ENCODE data around the gene MAG.
A peak's percentile ranks its signal among the peaks of the same experiment; 100 is the strongest.
"Not testable (repeated sequence)": the region's sequence is repeated elsewhere in the genome, so short reads cannot be mapped to it uniquely, and the experiment has no call there.

The MAG gene

DNA sequence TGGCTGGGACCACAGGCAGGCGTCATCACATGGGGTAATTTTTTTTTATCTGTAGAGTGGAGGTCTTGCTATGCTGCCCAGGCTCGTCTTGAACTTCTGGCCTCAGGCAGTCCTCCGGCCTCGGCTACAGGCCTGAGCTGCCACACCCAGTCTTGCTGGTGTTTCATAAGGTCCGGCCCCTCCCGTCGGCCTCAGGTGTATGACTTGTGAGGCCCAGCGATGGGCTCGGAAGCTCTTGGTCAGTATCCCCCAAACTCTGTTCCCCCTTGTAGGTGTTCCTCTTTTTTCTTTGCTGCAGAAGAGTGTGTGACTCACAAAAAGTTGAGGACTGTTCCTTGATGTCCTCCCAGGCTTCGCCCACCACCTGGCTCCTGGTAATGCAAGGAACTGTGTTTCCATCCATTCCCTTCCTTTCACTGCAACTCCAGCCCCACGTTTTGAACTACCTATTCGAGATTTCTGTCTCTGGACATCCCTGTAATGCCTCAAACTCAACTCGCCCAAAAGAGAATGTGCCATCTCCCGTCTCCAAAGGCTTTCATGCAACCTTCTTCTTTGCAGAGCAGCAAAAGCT lies 18.2 kb upstream of the MAG start:
- H3K9ac ChIP-seq (ENCODE audit: low read length): no peak overlapping the region
- H3K27me3 ChIP-seq (ENCODE audit: control insufficient read depth, insufficient read depth, low read length): no peaks in the 10 kb centered on the region
- no peaks in the 10 kb centered on the region for H3K9me3 ChIP-seq (ENCODE audit: control insufficient read depth, insufficient read depth, low read depth, low read length)
- no peaks in the 10 kb centered on the region for H3K4me1 ChIP-seq (ENCODE audit: control insufficient read depth, insufficient read depth, low read length)
- H3K36me3 ChIP-seq (ENCODE audit: control insufficient read depth, insufficient read depth, low read length): peaks cover 77% of the 10 kb centered on the region
- H3K4me3 ChIP-seq (ENCODE audit: low read depth, low read length): no peak overlapping the region
- H3K27ac ChIP-seq (ENCODE audit: low read depth, low read length): no peak overlapping the region

DNA sequence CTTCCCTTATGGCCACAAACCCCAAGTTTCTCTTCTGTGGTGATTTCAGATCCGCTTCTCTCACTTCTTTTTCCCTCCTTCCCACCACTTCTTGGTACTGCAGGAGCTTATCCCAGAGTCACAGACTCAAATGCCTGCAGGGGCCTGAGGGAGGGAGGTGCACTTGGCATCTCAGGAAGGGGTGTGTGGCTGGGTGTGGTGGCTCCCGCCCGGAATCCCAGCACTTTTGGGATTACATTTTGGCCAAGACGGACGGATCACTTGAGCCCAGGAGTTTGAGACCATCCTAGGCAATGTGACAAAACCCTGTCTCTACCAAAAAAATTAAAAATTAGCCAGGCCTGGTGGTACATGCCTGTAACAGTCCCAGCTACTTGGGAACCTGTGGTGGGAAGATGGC lies 17.6 kb upstream of the MAG start:
- Histone ChIP-seq H3K36me3 (ENCODE audit: control insufficient read depth, insufficient read depth, low read length) (peaks cover 82% of the 10 kb centered on the region), H3K4me1 (ENCODE audit: control insufficient read depth, insufficient read depth, low read length) (no peaks in the 10 kb centered on the region), H3K9me3 (ENCODE audit: control insufficient read depth, insufficient read depth, low read depth, low read length) (no peaks in the 10 kb centered on the region), H3K27me3 (ENCODE audit: control insufficient read depth, insufficient read depth, low read length) (no peaks in the 10 kb centered on the region), H3K4me3 (ENCODE audit: low read depth, low read length) (no peak overlapping the region), H3K27ac (ENCODE audit: low read depth, low read length) (no peak overlapping the region), H3K9ac (ENCODE audit: low read length) (no peak overlapping the region)

DNA sequence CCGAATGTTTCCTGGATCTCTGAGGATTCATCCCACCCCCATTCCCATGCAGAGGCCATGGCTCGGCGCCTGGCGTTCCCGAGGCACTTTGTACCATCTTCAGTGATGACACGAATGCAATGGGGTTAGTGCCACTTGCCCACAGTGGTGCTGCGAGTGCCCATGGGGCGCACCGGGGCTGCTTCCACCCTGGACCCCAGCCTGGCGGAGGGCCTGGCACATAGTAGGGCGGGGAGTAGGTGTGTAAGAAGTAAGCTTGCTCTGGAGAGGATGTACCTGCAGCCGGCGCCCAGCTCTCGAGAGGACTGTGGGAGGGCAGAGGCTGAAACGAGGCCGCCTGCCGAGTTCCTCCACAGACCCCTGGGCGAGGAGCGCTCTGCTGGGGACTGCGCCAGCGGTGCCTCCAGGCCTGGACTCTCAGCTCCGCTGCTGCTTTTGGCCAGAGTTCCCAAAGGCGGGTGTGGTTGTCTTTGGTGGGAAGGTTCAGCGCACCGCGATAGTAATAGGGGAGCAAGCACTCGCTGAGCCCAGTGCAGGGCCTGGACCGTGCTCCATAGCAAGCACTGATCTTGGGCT lies 15.2 kb upstream of the MAG start:
- no peak overlapping the region for H3K4me3 ChIP-seq (ENCODE audit: low read depth, low read length)
- H3K9me3 ChIP-seq (ENCODE audit: control insufficient read depth, insufficient read depth, low read depth, low read length): no peaks in the 10 kb centered on the region
- no peaks in the 10 kb centered on the region for H3K4me1 ChIP-seq (ENCODE audit: control insufficient read depth, insufficient read depth, low read length)
- H3K36me3 ChIP-seq (ENCODE audit: control insufficient read depth, insufficient read depth, low read length): peaks cover 68% of the 10 kb centered on the region
- H3K9ac ChIP-seq (ENCODE audit: low read length): no peak overlapping the region
- H3K27ac ChIP-seq (ENCODE audit: low read depth, low read length): no peak overlapping the region; the same call in 1 of the 2 replicates
- H3K27me3 ChIP-seq (ENCODE audit: control insufficient read depth, insufficient read depth, low read length): no peaks in the 10 kb centered on the region

DNA sequence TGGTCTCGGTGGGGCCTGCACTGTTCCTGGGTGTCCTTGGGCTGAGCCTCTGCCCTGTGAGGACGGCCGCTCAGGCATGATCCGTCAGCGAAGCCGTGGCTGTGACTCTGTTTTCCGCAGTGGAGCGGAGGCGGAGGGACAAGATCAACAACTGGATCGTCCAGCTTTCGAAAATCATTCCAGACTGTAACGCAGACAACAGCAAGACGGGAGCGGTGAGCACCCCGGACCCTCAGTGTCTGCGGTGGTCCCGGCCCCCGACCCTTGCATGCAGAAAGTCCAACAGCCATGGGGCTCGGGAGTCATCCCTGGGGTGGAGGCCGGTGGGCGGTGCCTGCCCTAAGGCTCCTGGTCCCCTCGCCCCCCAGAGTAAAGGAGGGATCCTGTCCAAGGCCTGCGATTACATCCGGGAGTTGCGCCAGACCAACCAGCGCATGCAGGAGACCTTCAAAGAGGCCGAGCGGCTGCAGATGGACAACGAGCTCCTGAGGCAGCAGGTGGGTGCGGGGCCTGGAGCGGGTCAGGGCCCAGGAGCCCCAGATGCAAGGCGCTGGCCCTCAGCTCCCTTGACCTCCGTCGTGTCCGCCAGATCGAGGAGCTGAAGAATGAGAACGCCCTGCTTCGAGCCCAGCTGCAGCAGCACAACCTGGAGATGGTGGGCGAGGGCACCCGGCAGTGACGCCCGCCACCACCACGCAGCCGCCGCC lies 13.2 kb upstream of the MAG start:
- H3K36me3 ChIP-seq (ENCODE audit: control insufficient read depth, insufficient read depth, low read length): peaks cover 52% of the 10 kb centered on the region
- H3K4me1 ChIP-seq (ENCODE audit: control insufficient read depth, insufficient read depth, low read length): no peaks in the 10 kb centered on the region
- H3K27me3 ChIP-seq (ENCODE audit: control insufficient read depth, insufficient read depth, low read length): no peaks in the 10 kb centered on the region; the same call in 1 of the 2 replicates
- H3K4me3 ChIP-seq (ENCODE audit: low read depth, low read length): no peak overlapping the region
- H3K9ac ChIP-seq (ENCODE audit: low read length): no peak overlapping the region
- H3K27ac ChIP-seq (ENCODE audit: low read depth, low read length): no peak overlapping the region
- H3K9me3 ChIP-seq (ENCODE audit: control insufficient read depth, insufficient read depth, low read depth, low read length): no peaks in the 10 kb centered on the region

GRCh38 chr19:35279374-35279773 lies 12.6 kb upstream of the MAG start:
- H3K4me1 ChIP-seq (ENCODE audit: control insufficient read depth, insufficient read depth, low read length): no peaks in the 10 kb centered on the region
- no peak overlapping the region for H3K4me3 ChIP-seq (ENCODE audit: low read depth, low read length)
- no peaks in the 10 kb centered on the region; the same call in 1 of the 2 replicates for H3K27me3 ChIP-seq (ENCODE audit: control insufficient read depth, insufficient read depth, low read length)
- no peak overlapping the region for H3K27ac ChIP-seq (ENCODE audit: low read depth, low read length)
- H3K9ac ChIP-seq (ENCODE audit: low read length): no peak overlapping the region
- no peaks in the 10 kb centered on the region for H3K9me3 ChIP-seq (ENCODE audit: control insufficient read depth, insufficient read depth, low read depth, low read length)
- H3K36me3 ChIP-seq (ENCODE audit: control insufficient read depth, insufficient read depth, low read length): peaks cover 46% of the 10 kb centered on the region

DNA sequence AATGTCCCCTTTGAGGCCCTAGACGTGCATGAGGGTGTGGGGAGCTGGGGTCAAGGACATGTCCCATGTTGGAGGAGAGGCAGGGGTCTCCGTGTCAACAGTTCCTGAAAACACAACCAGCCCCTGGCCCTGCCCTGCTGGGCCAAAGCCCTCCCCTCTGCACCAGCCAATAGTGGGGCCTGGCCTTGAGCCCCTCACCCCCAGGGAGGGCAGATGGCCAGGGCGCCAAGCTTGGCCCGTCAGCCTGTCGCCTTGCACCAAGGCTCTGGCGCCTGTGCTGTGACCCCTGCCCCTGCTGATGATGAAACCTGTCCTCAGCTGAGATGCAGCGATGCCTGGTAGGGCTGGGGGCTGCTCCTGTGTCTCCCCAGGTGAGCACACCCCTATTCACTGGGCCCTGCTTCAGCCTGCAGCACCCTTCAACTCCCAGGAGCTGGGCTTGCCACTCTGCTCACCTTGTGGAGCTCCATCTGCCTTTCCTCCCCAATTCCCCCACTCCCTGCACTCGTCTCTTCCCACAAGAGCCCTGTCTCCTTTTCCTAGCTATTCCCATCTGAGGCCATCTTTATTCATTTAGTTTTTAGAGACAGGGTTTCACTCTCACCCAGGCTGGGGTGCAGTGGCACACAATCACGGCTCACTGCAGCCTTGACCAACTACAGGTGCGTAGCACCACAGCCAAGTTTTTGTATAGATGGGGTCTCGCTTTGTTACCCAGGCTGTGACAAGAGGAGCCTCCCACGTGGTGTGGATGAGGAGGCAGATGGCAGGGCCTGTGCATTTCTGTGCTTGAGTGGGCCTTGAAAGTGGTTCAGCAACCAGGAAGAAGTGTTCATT lies 11.8 kb upstream of the MAG start:
- Histone ChIP-seq H3K9me3 (ENCODE audit: control insufficient read depth, insufficient read depth, low read depth, low read length) (no peaks in the 10 kb centered on the region), H3K27ac (ENCODE audit: low read depth, low read length) (no peak overlapping the region), H3K36me3 (ENCODE audit: control insufficient read depth, insufficient read depth, low read length) (peaks cover 40% of the 10 kb centered on the region), H3K27me3 (ENCODE audit: control insufficient read depth, insufficient read depth, low read length) (no peaks in the 10 kb centered on the region; the same call in 1 of the 2 replicates), H3K4me3 (ENCODE audit: low read depth, low read length) (no peak overlapping the region), H3K4me1 (ENCODE audit: control insufficient read depth, insufficient read depth, low read length) (peaks cover 7% of the 10 kb centered on the region), H3K9ac (ENCODE audit: low read length) (no peak overlapping the region)

- Histone ChIP-seq H3K27me3 (ENCODE audit: control insufficient read depth, insufficient read depth, low read length) (no peaks in the 10 kb centered on the region; the same call in 1 of the 2 replicates), H3K9ac (ENCODE audit: low read length) (no peak overlapping the region), H3K4me3 (ENCODE audit: low read depth, low read length) (no peak overlapping the region), H3K36me3 (ENCODE audit: control insufficient read depth, insufficient read depth, low read length) (peaks cover 31% of the 10 kb centered on the region), H3K27ac (ENCODE audit: low read depth, low read length) (no peak overlapping the region), H3K9me3 (ENCODE audit: control insufficient read depth, insufficient read depth, low read depth, low read length) (no peaks in the 10 kb centered on the region), H3K4me1 (ENCODE audit: control insufficient read depth, insufficient read depth, low read length) (peaks cover 8% of the 10 kb centered on the region)
Observed at GRCh38 chr19:35281303-35281702, 10.7 kb upstream of the MAG start.

- H3K4me1 ChIP-seq (ENCODE audit: control insufficient read depth, insufficient read depth, low read length): peaks cover 8% of the 10 kb centered on the region
Observed at GRCh38 chr19:35284153-35285094, 7.5 kb upstream of the MAG start.

DNA sequence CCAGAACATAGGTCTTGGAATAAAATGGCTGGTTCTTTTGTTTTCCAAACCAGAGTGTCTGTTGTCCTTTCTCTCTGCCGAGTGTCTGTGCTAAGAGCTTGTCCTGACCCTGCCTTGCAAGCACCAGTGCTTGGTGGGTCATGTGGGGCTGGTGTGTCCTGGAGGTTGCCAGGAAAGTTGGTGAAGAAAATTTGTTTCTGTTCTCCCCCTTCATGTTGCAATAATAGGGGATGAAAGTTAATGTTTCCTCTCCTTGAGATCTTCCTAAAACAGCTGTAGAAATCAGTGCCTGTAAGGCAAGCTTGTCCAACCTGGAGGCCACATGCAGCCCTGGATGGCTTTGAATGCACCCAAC lies 6.9 kb upstream of the MAG start:
- no peak overlapping the region for H3K9ac ChIP-seq (ENCODE audit: low read length)
- H3K27me3 ChIP-seq (ENCODE audit: control insufficient read depth, insufficient read depth, low read length): no peaks in the 10 kb centered on the region; the same call in 1 of the 2 replicates
- H3K36me3 ChIP-seq (ENCODE audit: control insufficient read depth, insufficient read depth, low read length): no peaks in the 10 kb centered on the region
- H3K4me1 ChIP-seq (ENCODE audit: control insufficient read depth, insufficient read depth, low read length): peaks cover 8% of the 10 kb centered on the region
- no peak overlapping the region for H3K4me3 ChIP-seq (ENCODE audit: low read depth, low read length)
- no peak overlapping the region for H3K27ac ChIP-seq (ENCODE audit: low read depth, low read length)
- H3K9me3 ChIP-seq (ENCODE audit: control insufficient read depth, insufficient read depth, low read depth, low read length): no peaks in the 10 kb centered on the region

More at GRCh38 chr19:35284153-35285094, 7.5 kb upstream of the MAG start:
- Histone ChIP-seq H3K9me3 (ENCODE audit: control insufficient read depth, insufficient read depth, low read depth, low read length) (no peaks in the 10 kb centered on the region), H3K27me3 (ENCODE audit: control insufficient read depth, insufficient read depth, low read length) (no peaks in the 10 kb centered on the region; the same call in 1 of the 2 replicates), H3K27ac (ENCODE audit: low read depth, low read length) (no peak overlapping the region), H3K9ac (ENCODE audit: low read length) (no peak overlapping the region), H3K4me3 (ENCODE audit: low read depth, low read length) (peak overlapping the region; percentile 31), H3K36me3 (ENCODE audit: control insufficient read depth, insufficient read depth, low read length) (0 out of 2 replicates have a peak, but pooled peaks cover 3% of the 10 kb centered on the region)

- H3K9ac ChIP-seq (ENCODE audit: low read length); H3K9me3 ChIP-seq (ENCODE audit: control insufficient read depth, insufficient read depth, low read depth, low read length); H3K27me3 ChIP-seq (ENCODE audit: control insufficient read depth, insufficient read depth, low read length); H3K27ac ChIP-seq (ENCODE audit: low read depth, low read length); H3K36me3 ChIP-seq (ENCODE audit: control insufficient read depth, insufficient read depth, low read length); H3K4me3 ChIP-seq (ENCODE audit: low read depth, low read length): not testable (repeated sequence)
- peaks cover 11% of the 10 kb centered on the region for H3K4me1 ChIP-seq (ENCODE audit: control insufficient read depth, insufficient read depth, low read length)
Observed at GRCh38 chr19:35285465-35285864, 6.5 kb upstream of the MAG start.

Data from HUES6 (cell line).